GM21528 (cell line): Measurements from ENCODE around the gene DUSP15.

Experiments
- ATAC-seq: cut with Tn5 transposase; IDR thresholded peaks from one replicate; pipeline ENCODE4 v1.9.1; 2021; ENCODE audit warnings: mild to moderate bottlenecking, moderate library complexity; ENCODE audit not compliant: unreplicated experiment, low FRiP score

Gene DUSP15

GRCh38 chr20:31861385-31862156 is 8.8 kb downstream of the DUSP15 start:
- ATAC-seq: no peak

DNA sequence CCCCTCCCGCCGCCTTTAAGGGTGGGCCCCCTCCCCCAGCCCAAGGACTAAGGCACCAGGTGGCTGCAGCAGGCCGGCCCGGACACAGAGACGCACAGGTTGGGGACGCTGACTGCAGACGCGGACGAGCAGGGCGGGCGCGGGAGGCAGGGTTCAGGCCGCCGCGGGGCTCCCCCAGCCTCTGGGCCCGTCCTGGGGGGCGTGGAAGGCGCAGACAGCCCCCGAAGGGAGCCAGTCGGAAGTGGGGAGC is 9.3 kb downstream of the DUSP15 start:
- no peak for ATAC-seq

GRCh38 chr20:31860390-31861134 is 9.8 kb downstream of the DUSP15 start:
- no peak for ATAC-seq

DNA sequence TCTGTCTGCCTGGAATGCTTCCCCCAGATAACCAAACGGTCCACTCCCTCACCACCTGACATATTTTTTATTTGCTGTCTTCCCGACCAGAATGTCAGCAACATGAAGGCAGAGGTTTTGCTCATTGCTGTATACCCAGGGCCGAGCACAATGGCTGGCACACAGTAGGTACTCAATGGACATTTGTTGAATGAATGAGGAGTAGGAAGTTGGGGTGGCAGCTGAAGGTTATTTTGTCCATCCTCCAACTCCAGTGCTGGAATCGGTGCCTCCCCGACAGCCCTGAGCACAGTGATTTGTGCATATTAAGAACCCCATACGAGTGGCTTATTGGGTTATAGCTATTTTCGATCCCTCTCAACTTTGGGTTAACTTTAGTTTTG is 10.3 kb downstream of the DUSP15 start:
- no peak for ATAC-seq

DNA sequence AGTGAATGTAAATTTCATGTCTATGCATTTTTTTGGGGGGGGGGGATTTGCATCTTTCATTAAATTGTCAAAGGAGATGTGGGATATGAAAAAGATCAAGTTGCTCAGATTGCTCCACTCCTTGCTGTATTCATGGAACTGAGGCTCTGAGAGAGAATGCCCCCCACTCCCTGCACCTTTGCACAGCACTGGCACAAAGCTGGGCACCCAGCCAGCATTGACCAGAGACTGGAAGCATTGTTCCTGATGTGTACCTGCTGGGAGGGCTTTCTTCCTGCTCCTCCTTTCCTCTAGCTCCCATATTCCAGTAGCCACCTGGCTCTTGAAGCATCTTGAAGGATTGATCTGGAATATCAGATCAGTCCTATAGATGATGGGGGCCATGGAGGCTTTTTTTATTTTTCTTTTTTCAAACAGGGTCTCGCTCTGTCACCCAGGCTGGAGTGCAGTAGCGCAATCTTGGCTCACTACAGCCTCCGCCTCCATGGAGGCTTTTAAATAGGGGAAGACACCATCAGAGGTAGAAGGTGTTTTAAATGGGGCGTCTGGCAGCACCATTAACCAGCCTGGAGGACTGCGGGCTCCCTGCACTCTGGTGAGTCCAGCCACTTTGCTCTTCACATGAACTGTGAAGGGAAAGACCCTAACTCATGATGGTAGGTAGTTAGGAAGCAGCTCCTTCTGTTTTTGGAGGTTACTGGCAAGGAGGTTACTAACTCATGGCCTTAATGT is 10.9 kb downstream of the DUSP15 start:
- no peak for ATAC-seq

GRCh38 chr20:31858760-31859083 is 11.6 kb downstream of the DUSP15 start:
- ATAC-seq: no peak

- no peak for ATAC-seq
These were observed 12.2 kb downstream of the DUSP15 start for GRCh38 chr20:31857861-31858759.

GRCh38 chr20:31856516-31856915 is 13.8 kb downstream of the DUSP15 start:
- no peak for ATAC-seq

GRCh38 chr20:31853481-31853880 is 16.8 kb downstream of the DUSP15 start:
- no peak for ATAC-seq

DNA sequence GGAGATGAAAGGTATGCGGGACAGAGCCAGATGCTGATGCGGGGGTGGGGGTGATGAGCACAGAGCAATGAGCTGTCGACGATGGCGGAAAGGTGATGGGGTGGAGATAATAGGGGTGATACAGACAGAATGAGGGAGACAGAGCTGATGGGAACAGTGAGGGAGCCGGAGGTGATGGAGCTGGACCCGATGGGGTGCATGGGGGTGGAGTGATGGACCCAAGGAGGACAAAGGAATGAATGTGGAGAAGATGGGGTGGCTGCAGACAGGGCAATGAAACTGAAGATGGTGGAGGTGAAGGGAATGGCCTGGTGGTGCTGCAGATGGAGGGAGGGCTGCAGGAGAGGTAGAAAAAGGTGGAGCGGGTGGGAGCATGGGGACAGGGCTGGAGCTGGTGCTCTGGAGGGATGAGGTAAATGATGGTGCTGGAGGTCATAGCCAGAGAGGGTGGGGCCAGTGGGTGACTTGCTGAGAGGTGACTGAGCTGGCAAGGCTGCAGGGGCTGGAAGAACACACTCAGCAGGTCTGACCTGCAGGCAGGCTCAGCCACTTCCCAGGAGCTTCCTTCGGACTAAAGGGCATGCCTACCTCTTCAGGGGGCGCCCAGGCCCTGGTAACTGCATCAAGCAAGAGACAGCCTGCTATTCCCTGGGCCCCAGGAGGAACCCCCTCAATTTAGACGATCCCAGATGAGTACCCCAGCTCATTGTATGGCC is 18.9 kb downstream of the DUSP15 start:
- ATAC-seq: no peak

DNA sequence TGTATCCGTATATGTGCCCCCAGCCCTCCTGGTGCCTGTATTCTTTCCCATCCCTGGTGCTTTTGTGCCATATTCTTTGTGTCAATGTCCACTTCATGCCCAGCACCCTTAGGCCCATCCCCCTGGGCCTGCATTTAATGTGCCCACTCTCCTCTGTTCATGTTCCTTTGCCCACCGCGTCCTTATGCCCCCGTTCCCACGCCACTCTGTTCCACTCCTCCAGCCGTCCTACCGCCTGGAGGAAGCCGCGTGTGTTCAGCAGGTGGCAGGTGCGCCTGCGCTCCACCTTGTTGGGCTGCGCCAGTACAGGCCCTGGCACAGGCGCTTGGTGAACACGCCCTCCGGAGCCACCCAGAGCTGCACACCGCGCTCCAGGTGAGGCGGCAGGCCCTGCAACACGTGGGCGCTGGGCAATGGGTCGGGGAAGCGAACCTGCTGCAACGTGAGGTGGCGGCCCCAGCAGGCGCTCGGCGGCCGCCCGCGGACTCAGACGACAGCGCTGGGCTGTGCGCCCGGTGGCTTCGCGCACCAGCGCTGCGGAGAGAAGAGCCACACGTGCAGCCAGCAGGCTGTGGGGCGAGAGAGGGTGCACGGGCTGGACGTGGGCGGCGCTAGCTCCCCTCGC is 20.9 kb downstream of the DUSP15 start:
- no peak for ATAC-seq

DNA sequence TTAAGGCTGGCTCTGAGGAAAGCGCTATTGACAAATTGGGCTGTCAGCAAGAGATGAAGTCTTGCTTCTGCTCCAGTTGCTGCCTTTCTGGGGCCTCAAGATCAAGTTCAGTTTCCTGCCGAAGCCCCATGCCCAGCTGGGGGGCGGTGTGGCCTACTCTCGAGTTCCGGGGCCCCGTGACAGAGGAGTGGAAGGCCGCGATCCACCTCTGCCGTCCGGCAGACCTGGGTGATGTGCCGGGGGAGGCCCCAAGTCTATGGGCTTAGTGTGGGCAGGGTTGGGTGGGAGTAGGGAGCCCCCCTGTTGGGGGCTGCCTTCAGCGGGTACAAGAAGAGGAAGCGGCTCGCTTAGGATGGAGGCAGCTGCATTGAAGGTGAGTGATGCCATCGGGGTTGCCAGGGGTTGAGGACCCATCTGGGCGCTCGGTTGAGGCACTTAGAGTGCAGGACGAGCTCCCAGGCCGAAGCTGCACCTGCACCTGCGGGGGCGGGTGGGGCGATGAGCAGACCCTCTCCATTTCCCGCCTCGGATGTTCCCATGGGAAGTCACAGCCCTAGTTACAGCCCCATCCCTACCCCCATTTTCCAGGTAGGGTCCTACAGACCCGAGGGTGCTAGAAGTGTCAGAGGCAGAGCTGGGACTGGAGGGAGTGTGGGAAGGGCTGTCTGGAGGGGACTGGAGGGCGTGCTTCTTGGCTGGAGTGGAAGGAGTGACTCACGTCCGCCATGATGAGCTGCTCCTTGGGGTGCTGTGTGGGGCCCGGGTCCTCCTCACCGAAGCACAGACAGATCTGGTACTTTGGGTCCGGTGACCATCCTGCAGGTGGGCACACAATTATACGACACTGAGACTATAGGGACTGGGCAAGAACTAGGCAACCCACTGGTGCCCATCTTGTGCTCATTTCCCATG is 22.0 kb downstream of the DUSP15 start:
- no peak for ATAC-seq

DNA sequence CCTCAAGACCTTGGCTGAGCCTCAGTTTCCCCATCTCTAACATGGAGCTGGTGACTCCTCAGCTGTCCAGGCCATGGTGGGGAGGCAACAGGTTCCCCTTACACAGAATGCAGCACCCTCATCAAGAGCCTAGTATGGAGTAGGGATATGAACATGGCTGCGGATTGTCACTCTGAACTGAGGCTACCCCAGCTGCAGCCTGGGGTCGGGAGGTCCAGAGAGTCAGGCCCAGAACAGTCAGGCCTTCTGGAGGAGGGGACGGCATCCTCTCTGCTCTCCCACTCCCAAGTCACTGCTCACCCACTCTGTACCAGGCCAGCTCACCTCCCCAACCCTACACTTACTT is 23.6 kb downstream of the DUSP15 start:
- no peak for ATAC-seq

DNA sequence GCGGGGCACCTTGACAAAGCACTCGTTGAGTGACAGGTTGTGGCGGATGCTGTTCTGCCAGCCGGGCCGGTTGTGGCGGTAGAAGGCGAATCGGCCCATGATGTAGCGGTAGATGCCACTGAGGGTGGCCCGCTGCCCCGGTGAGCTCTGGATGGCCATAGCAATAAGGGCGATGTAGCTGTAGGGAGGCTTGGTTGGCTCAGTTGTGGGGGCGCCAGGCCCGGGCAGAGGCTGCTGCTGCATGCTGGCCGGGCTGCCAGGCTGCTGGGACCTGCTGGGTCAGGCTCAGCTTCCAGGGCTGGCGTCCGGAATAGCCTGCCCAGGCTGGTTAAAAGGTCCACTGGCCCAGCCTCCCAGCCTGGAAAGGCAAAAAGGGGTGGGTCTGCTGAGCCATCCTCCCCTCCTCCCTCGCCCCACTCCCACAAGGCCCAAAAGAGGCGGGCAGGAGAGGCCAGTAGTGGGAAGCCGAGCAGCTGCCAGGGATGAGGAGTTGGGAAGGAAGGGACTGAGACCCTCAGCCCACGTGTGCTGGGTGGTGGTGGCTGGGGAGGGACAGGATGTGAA is 24.9 kb downstream of the DUSP15 start, which contains the start of gene FOXS1:
Gene FOXS1, minus strand, starts transcription at position 305 of the 564 bp plus-strand sequence. Its CDS starts 62 bp downstream, at position 243.
- no peak for ATAC-seq

- ATAC-seq: no peak
These were observed 25.5 kb downstream of the DUSP15 start for GRCh38 chr20:31844737-31845299.

- ATAC-seq: no peak
These were observed 26.4 kb downstream of the DUSP15 start for GRCh38 chr20:31843881-31844280.

GRCh38 chr20:31843288-31843687 is 27.0 kb downstream of the DUSP15 start:
- no peak for ATAC-seq
